Psoas muscle (tissue), 8 donors: ENCODE measurements around the gene PPP6R3. TPM values are rescaled to one million over a fixed set of nuclear protein-coding genes. Genes with fewer than 3 reads are reported as not detected.

Source experiments
- ATAC-seq, 4 donors: fragments of 200-7000 bp; cut with Tn5 transposase; one replicate each; pipeline ENCODE4 v1.9.1; 2020; ENCODE audit warnings: moderate library complexity in 3 of 4, mild to moderate bottlenecking in 2 of 4
- DNase-seq, 2 donors: peaks; one replicate each; pipeline ENCODE4 v3.0.0-alpha.2; 2020
- H3K27ac ChIP-seq: fragments of 200-600 bp; one replicate; pipeline ENCODE4 v1.8.0; 2022
- H3K27me3 ChIP-seq, 3 donors: fragments of 200-600 bp in 1 of 3; one replicate each; pipeline versions ENCODE4 v1.6.1 to v1.8.0; 2013 to 2022; ENCODE audit warnings: low read length in 2 of 3, mild to moderate bottlenecking in 2 of 3, moderate library complexity in 1 of 3; ENCODE audit not compliant: insufficient read depth in 3 of 3
- H3K36me3 ChIP-seq, 2 donors: fragments of 200-600 bp in 1 of 2; one replicate each; pipeline versions ENCODE4 v1.6.1 to v1.8.0; 2013 to 2022; ENCODE audit warnings: low read depth in 1 of 2, mild to moderate bottlenecking in 1 of 2, moderate library complexity in 1 of 2; ENCODE audit not compliant: insufficient read depth in 1 of 2
- H3K4me1 ChIP-seq: fragments of 200-600 bp; one replicate; pipeline ENCODE4 v1.8.0; 2022
- H3K4me3 ChIP-seq: fragments of 200-600 bp; one replicate; pipeline ENCODE4 v1.8.0; 2022; ENCODE audit warnings: mild to moderate bottlenecking
- H3K9me3 ChIP-seq: fragments of 200-600 bp; one replicate; pipeline ENCODE4 v1.8.0; 2022
- CTCF ChIP-seq: fragments of 200-600 bp; IDR thresholded peaks from one replicate; pipeline ENCODE4 v1.8.0; 2022; ENCODE audit warnings: antibody characterized with exemption
- WGBS, 3 donors: extraction: QIAGEN DNeasy Blood & Tissue Kit; methylation state at CpG; one replicate each; pipeline versions ENCODE4 v1.1.6 to v1.1.7; 2013; 5-methylcytosine and 5-hydroxymethylcytosine counted together
- intact Hi-C, 2 donors: fragments of 100-400 bp; cut with DNase I; formaldehyde crosslinking; loops; one replicate each; pipeline versions ENCODE4 v1.11.0 to v1.14.2; 2022
- polyA plus RNA-seq, 3 donors: library from polyadenylated mRNA; stranded (reverse); fragments of 200-250 nt; gene quantifications; one replicate each; pipeline ENCODE4 v1.2.3, GENCODE V29; 2013
- total RNA-seq, 4 donors: library from RNA; stranded (reverse); fragmentation: NEBNext Ultra II Directional in 2 of 4; extraction: Animal tissue kit (Norgen Biotek cat#: 25700) in 2 of 4; gene quantifications; one replicate each; pipeline versions ENCODE4 v1.2.1 to v1.2.4, GENCODE V29; 2021 to 2023
- donor health status: healthy with polysubstance abuse.
- donor health status: DM: no; HTN: no; CAD: no; lungs with moderate emphysema.
- donor health status: Bipolar disorder and iron deficiency.
- donor health status: healthy.
- donor health status: DM: yes; HTN: yes; CAD: no.
- donor health status: DM: no; HTN: no; CAD: no.
- donor health status: DM: no; HTN: no; CAD: no.
- donor health status: DM: yes; HTN: yes; CAD: no.

The PPP6R3 gene
- total and polyA plus RNA-seq, 7 donors: 19.7 to 102 (median 58.8) TPM

GRCh38 chr11:68488623-68489022, 28.1 kb downstream of the PPP6R3 start:
- no peak overlapping the region for H3K4me3 ChIP-seq
- ATAC-seq (peak in 1 of 4 donors; percentile 16), DNase-seq (no peak)
- peaks cover 48% of the 10 kb centered on the region for H3K4me1 ChIP-seq
- H3K36me3 ChIP-seq: no peaks in the 10 kb centered on the region
- no peak for TF ChIP-seq CTCF
- intact Hi-C loops: no loop called here
- H3K27ac ChIP-seq: no peak overlapping the region
- WGBS, 3 donors: 88 to 96% (median 93%) methylated on average over 1 of the region's 1 CpG
- H3K9me3 ChIP-seq: no peaks in the 10 kb centered on the region
- H3K27me3 ChIP-seq: no peaks in the 10 kb centered on the region

GRCh38 chr11:68495220-68495729, 34.7 kb downstream of the PPP6R3 start:
- DNase-seq: no peak
- no peaks in the 10 kb centered on the region for H3K27me3 ChIP-seq
- H3K36me3 ChIP-seq: no peaks in the 10 kb centered on the region
- 38 to 55% (median 39%) methylated on average over 3 of the region's 3 CpGs for WGBS, 3 donors
- peak overlapping the region; percentile 10 for H3K4me3 ChIP-seq
- no peak for ATAC-seq
- H3K4me1 ChIP-seq: peaks cover 73% of the 10 kb centered on the region
- no peak for TF ChIP-seq CTCF
- peak overlapping the region; percentile 88 for H3K27ac ChIP-seq
- no peaks in the 10 kb centered on the region for H3K9me3 ChIP-seq
- intact Hi-C loops: loop anchor here (5.0 kb wide), 2 partner anchors 33 to 37 kb away; partner anchors contain the start of gene PPP6R3 (in 2 of the 2)

- Histone ChIP-seq H3K4me3 (no peak overlapping the region), H3K27ac (peak overlapping the region; percentile 88), H3K27me3 (no peaks in the 10 kb centered on the region), H3K4me1 (peaks cover 73% of the 10 kb centered on the region), H3K36me3 (no peaks in the 10 kb centered on the region), H3K9me3 (no peaks in the 10 kb centered on the region)
- intact Hi-C loops: loop anchor here (5.0 kb wide), 2 partner anchors 34 to 36 kb away; partner anchors contain the start of gene PPP6R3 (in 2 of the 2)
- no peak for TF ChIP-seq CTCF
- ATAC-seq: no peak
- 81 to 95% (median 83%) methylated on average over 3 of the region's 3 CpGs for WGBS, 3 donors
- no peak for DNase-seq
Measured at GRCh38 chr11:68495872-68496271, 35.3 kb downstream of the PPP6R3 start.

- WGBS, 3 donors: 40 to 81% (median 53%) methylated on average over 2 of the region's 2 CpGs
- no peak for TF ChIP-seq CTCF
- intact Hi-C loops: loop anchor here (5.0 kb wide), 2 partner anchors 35 kb away; partner anchors contain the start of gene PPP6R3 (in 2 of the 2)
- Histone ChIP-seq H3K9me3 (no peaks in the 10 kb centered on the region), H3K27ac (peak overlapping the region; percentile 88), H3K36me3 (no peaks in the 10 kb centered on the region), H3K4me1 (peaks cover 84% of the 10 kb centered on the region), H3K4me3 (peak overlapping the region; percentile 50), H3K27me3 (no peaks in the 10 kb centered on the region)
- DNase-seq (no peak), ATAC-seq (peak; percentile 83 to 94 (median 89))
Measured at GRCh38 chr11:68497761-68498160, 37.2 kb downstream of the PPP6R3 start.

- no peak for TF ChIP-seq CTCF
- no peak for DNase-seq
- H3K27me3 ChIP-seq: no peaks in the 10 kb centered on the region
- peaks cover 84% of the 10 kb centered on the region for H3K4me1 ChIP-seq
- no peaks in the 10 kb centered on the region for H3K36me3 ChIP-seq
- H3K4me3 ChIP-seq: peak overlapping the region; percentile 50
- ATAC-seq: peak in 3 of 4 donors; percentile 47 to 62 (median 52)
- intact Hi-C loops: loop anchor here (5.0 kb wide), 2 partner anchors 34 to 36 kb away; partner anchors contain the start of gene PPP6R3 (in 2 of the 2)
- WGBS, 3 donors: 3 to 11% (median 9%) methylated on average over 2 of the region's 2 CpGs
- no peaks in the 10 kb centered on the region for H3K9me3 ChIP-seq
- peak overlapping the region; percentile 88 for H3K27ac ChIP-seq
Measured at GRCh38 chr11:68498321-68498720, 37.8 kb downstream of the PPP6R3 start.
